ENCODE measurements around the gene TNNT1. TPM values are rescaled to one million over a fixed set of nuclear protein-coding genes. Genes with fewer than 3 reads are reported as not detected.

The TNNT1 gene
- total RNA-seq, 1 donor from 2014 or later = 140 TPM

DNA sequence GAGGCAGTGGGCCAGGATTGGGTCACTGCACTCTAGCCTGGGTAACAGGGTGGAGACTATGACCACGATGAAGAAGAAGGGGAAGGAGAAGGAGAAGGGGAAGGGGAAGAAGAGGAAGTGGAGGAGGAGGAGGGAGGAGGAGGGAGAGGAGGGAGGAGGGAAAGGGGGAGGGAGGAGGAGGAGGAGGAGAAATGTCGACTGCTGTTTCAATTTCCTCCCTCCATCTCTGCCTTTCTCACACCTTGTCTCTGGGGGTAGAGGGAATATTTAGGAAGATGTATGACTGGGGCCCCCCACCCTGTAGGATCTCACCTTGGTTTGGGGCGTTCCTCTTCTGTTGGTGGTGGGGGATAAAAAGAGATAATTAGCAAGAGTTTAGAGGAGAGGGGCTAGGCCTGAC lies 3.8 kb downstream of the TNNT1 start:
- Histone ChIP-seq H3K4me3 (no peak overlapping the region), H3K4me1 (peaks cover 22% of the 10 kb centered on the region), H3K36me3 (peaks cover 7% of the 10 kb centered on the region), H3K27ac (replicated peaks) (no peak overlapping the region), H3K27me3 (ENCODE audit: low read depth) (peaks cover 92% of the 10 kb centered on the region), H3K9me3 (replicated peaks) (no peaks in the 10 kb centered on the region)
- TF ChIP-seq, protein P1, sequence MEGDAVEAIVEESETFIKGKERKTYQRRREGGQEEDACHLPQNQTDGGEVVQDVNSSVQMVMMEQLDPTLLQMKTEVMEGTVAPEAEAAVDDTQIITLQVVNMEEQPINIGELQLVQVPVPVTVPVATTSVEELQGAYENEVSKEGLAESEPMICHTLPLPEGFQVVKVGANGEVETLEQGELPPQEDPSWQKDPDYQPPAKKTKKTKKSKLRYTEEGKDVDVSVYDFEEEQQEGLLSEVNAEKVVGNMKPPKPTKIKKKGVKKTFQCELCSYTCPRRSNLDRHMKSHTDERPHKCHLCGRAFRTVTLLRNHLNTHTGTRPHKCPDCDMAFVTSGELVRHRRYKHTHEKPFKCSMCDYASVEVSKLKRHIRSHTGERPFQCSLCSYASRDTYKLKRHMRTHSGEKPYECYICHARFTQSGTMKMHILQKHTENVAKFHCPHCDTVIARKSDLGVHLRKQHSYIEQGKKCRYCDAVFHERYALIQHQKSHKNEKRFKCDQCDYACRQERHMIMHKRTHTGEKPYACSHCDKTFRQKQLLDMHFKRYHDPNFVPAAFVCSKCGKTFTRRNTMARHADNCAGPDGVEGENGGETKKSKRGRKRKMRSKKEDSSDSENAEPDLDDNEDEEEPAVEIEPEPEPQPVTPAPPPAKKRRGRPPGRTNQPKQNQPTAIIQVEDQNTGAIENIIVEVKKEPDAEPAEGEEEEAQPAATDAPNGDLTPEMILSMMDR (IDR thresholded peaks at IDR 0.05; ENCODE audit: borderline replicate concordance) = no peak
- intact Hi-C loops (cut with micrococcal nuclease) = no loop called here
- DNase-seq = no peak

DNA sequence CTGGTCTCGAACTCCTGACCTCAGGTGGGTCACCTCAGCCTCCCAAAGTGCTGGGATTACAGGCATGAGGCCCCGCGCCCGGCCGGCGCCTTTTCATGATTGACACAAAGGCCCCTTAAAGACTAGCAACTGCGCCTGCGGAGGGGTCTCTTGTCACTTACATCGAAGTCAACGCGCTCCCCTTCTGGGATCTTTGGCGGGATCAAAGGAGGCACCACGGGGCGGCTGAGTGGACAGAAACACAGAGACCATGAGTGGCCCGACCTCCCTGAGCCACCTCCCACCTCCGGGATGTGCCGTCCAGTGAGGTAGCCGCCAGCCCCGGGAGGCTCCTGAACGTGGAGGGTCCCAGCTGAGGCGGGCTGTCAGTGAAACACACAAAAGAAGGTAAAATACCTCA lies 7.3 kb downstream of the TNNT1 start:
- DNase-seq = no peak
- H3K4me1 ChIP-seq = peaks cover 19% of the 10 kb centered on the region
- no peak overlapping the region for H3K4me3 ChIP-seq
- H3K27me3 ChIP-seq (ENCODE audit: low read depth) = peaks cover 94% of the 10 kb centered on the region
- no peaks in the 10 kb centered on the region for H3K9me3 ChIP-seq (replicated peaks)
- intact Hi-C loops (cut with micrococcal nuclease) = no loop called here
- TF ChIP-seq, protein P1 (IDR thresholded peaks at IDR 0.05; ENCODE audit: borderline replicate concordance) = no peak
- H3K27ac ChIP-seq (replicated peaks) = peak overlapping the region; percentile 3
- H3K36me3 ChIP-seq = peaks cover 9% of the 10 kb centered on the region

DNA sequence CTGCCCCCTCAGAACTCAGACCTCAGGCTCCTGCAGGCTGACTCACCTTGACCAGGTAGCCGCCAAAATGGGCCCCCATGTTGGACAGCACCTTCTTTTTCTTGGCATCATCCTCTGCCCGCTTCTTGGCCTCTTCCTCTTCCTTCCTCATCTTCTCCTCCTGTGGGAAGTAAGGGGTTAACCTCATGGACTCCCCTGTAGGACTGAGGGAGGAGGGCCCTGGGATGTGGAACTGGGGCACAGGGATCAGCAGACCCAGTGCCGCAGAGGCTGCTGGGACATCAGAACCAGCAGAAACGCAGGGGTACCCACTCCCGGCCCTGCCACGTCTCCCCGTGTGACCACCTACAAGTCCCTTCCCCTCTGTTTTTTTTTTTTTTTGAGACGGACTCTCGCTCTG lies 11.1 kb downstream of the TNNT1 start:
- H3K36me3 ChIP-seq = peaks cover 11% of the 10 kb centered on the region

DNA sequence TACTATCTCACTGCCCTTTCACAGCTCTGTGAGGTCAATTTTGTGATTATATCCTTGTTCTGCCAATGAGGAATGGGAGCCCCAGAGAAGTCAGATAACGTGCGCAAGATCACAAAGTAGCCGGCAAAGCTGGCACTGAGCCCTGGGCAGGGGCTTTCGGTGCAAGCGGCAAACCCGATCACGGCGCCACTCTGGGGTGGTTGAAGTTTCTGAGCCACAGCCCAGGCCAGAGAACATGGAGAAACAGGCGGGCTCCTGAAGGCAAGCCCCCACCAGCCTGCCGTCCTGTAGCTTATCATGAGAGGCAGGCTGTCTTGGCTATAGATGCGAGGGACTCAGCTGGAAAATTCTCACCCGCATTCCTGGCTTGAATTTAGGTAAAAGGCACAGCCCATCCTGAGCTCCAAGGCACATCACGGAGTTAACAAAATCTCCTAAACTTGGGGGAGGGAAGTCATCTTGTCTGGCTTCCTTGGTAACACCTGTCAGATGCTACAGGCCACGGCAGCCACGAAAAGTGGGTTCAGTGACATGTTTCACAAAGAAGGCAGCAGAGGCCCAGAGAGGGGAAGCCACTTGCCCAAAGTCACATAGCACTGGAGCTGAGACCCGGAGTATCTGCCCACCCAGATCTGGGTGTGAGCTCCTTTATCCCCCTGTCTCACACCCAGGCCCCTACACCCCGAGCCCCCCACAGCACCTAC lies 12.5 kb downstream of the TNNT1 start:
- no peak for DNase-seq

More for the DNA sequence above, 11.1 kb downstream of the TNNT1 start:
- no peaks in the 10 kb centered on the region for H3K9me3 ChIP-seq (replicated peaks)
- peaks cover 73% of the 10 kb centered on the region for H3K27me3 ChIP-seq (ENCODE audit: low read depth)
- intact Hi-C loops (cut with micrococcal nuclease) = no loop called here
- no peak for DNase-seq
- no peak overlapping the region for H3K4me3 ChIP-seq
- TF ChIP-seq, protein P1 (IDR thresholded peaks at IDR 0.05; ENCODE audit: borderline replicate concordance) = no peak
- H3K4me1 ChIP-seq = peaks cover 13% of the 10 kb centered on the region
- H3K27ac ChIP-seq (replicated peaks) = no peak overlapping the region

DNA sequence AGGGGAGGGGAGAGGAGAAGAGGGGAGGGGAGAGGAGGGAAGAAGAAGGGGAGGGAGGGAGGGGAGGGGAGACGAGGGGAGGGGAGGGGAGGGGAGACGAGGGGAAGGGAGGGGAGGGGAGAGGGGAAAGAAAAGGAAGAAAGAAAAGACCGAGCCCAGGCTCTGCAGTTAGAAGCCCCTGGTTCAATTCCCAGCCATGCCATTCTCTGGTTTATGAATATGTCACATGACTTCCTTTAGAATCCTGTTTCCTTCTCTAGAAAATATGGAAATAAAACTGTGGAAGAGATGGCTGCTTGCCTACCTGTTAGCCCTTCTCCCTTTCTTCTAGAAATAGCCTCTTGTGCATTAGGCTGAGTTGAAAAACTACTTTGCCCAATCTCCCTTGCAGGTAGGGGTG lies 14.3 kb downstream of the TNNT1 start:
- Histone ChIP-seq H3K27me3 (ENCODE audit: low read depth) (peaks cover 57% of the 10 kb centered on the region), H3K27ac (replicated peaks) (no peak overlapping the region), H3K36me3 (peaks cover 11% of the 10 kb centered on the region), H3K4me3 (no peak overlapping the region), H3K4me1 (no peaks in the 10 kb centered on the region), H3K9me3 (replicated peaks) (no peaks in the 10 kb centered on the region)
- TF ChIP-seq, protein P1 (IDR thresholded peaks at IDR 0.05; ENCODE audit: borderline replicate concordance) = no peak
- no peak for DNase-seq
- intact Hi-C loops (cut with micrococcal nuclease) = no loop called here

More for the DNA sequence above, 12.5 kb downstream of the TNNT1 start:
- intact Hi-C loops (cut with micrococcal nuclease) = no loop called here
- Histone ChIP-seq H3K36me3 (peaks cover 11% of the 10 kb centered on the region), H3K4me3 (no peak overlapping the region), H3K4me1 (peaks cover 7% of the 10 kb centered on the region), H3K27me3 (ENCODE audit: low read depth) (peaks cover 61% of the 10 kb centered on the region), H3K27ac (replicated peaks) (no peak overlapping the region), H3K9me3 (replicated peaks) (no peaks in the 10 kb centered on the region)
- TF ChIP-seq, protein P1 (IDR thresholded peaks at IDR 0.05; ENCODE audit: borderline replicate concordance) = no peak
